PC-3 (cell line): ENCODE data around the gene ZFHX3. TPM values are rescaled to one million over a fixed set of nuclear protein-coding genes. Genes with fewer than 3 reads are reported as not detected.

Source experiments
- ATAC-seq: fragments of 200-7000 bp; cut with Tn5 transposase; 2 replicates; pipeline ENCODE4 v1.9.1; 2020; ENCODE audit warnings: mild to moderate bottlenecking, moderate library complexity
- BruUV-seq: library from RNA; stranded (reverse); fragments of 400-500 nt; replicated peaks from 2 replicates; lab custom pipeline; 2021; lab: Mats Ljungman, UMichigan
- CTCF ChIA-PET: fragments of 300-600 bp; sonication (Branson Sonifier 250); formaldehyde crosslinking; loops from one replicate; lab custom pipeline; 2022; ENCODE audit warnings: antibody characterized with exemption; lab: Charles Lee
- POLR2A ChIA-PET: fragments of 300-600 bp; sonication (Branson Sonifier 250); formaldehyde crosslinking; loops from one replicate; lab custom pipeline; 2022; ENCODE audit warnings: antibody characterized with exemption; ENCODE audit not compliant: unreplicated experiment; lab: Charles Lee
- DNase-seq: peaks from one replicate; pipeline ENCODE4 v3.0.0-alpha.2; 2015
- H2AFZ ChIP-seq: fragments of 300-600 bp; sonication (generic); 2 replicates; pipeline ENCODE4 v1.6.0; 2016; ENCODE audit warnings: antibody characterized with exemption, low read length
- H3F3A ChIP-seq: fragments of 300-600 bp; sonication (generic); one replicate; pipeline ENCODE4 v1.6.0; 2017; ENCODE audit warnings: antibody characterized with exemption, low read length, control low read depth, mild to moderate bottlenecking; ENCODE audit not compliant: unreplicated experiment
- H3K27ac ChIP-seq: fragments of 300-600 bp; sonication (generic); 2 replicates; pipeline ENCODE4 v1.5.1; 2016; ENCODE audit warnings: mild to moderate bottlenecking, low read length
- H3K27me3 ChIP-seq: fragments of 300-600 bp; sonication (generic); 2 replicates; pipeline ENCODE4 v1.6.1; 2016; ENCODE audit warnings: low read length, mixed read lengths
- H3K36me3 ChIP-seq: fragments of 300-600 bp; sonication (generic); 2 replicates; pipeline ENCODE4 v1.6.1; 2016; ENCODE audit warnings: low read depth, mixed run types, low read length, mixed read lengths
- H3K4me1 ChIP-seq: fragments of 300-600 bp; sonication (generic); 2 replicates; pipeline ENCODE4 v1.5.1; 2016; ENCODE audit warnings: low read length; ENCODE audit not compliant: insufficient read depth
- H3K4me2 ChIP-seq: fragments of 300-600 bp; sonication (generic); 2 replicates; pipeline ENCODE4 v1.6.0; 2016; ENCODE audit warnings: low read length
- H3K4me3 ChIP-seq: fragments of 300-600 bp; sonication (generic); 2 replicates; pipeline ENCODE4 v1.5.1; 2016; ENCODE audit warnings: mild to moderate bottlenecking, low read length, mixed read lengths
- H3K79me2 ChIP-seq: fragments of 300-600 bp; sonication (generic); 2 replicates; pipeline ENCODE4 v1.6.1; 2017; ENCODE audit warnings: low read length, mixed read lengths
- H3K9ac ChIP-seq: fragments of 300-600 bp; sonication (generic); 2 replicates; pipeline ENCODE4 v1.6.0; 2016; ENCODE audit warnings: mild to moderate bottlenecking, low read length
- H3K9me2 ChIP-seq: fragments of 300-600 bp; sonication (generic); replicated peaks from 2 replicates; pipeline ENCODE4 v1.6.1; 2016; ENCODE audit warnings: mixed run types, low read length, mixed read lengths
- H3K9me3 ChIP-seq: fragments of 300-600 bp; sonication (generic); 2 replicates; pipeline ENCODE4 v1.6.1; 2016; ENCODE audit warnings: low read length, mixed read lengths
- H4K20me1 ChIP-seq: fragments of 300-600 bp; sonication (generic); 2 replicates; pipeline ENCODE4 v1.6.1; 2016; ENCODE audit warnings: low read length, mixed read lengths
- CTCF ChIP-seq: fragments of 300-600 bp; sonication (generic); conservative IDR thresholded peaks from 2 replicates; pipeline ENCODE4 v1.5.1; 2017; ENCODE audit warnings: antibody characterized with exemption, low read depth, mild to moderate bottlenecking, low read length
- EZH2 ChIP-seq: fragments of 300-600 bp; sonication (generic); IDR thresholded peaks from one replicate; pipeline ENCODE4 v1.6.1; 2017; ENCODE audit warnings: antibody characterized with exemption, mild to moderate bottlenecking, low read length; ENCODE audit not compliant: unreplicated experiment
- EZH2phosphoT487 ChIP-seq: fragments of 300-600 bp; sonication (generic); IDR thresholded peaks from 2 replicates; pipeline ENCODE4 v1.6.1; 2018; ENCODE audit warnings: mild to moderate bottlenecking, antibody characterized with exemption, low read length, borderline replicate concordance
- intact Hi-C: fragments of 100-400 bp; cut with micrococcal nuclease; formaldehyde crosslinking; loops from 2 replicates; pipeline ENCODE4 v1.9.0; 2023
- total RNA-seq: library from RNA; depleted of rRNA; stranded (reverse); fragments of >200 nt; gene quantifications from 2 replicates; pipeline ENCODE4 v1.2.3, GENCODE V29; 2014

Gene ZFHX3
- total RNA-seq, 1 experiment from 2014 or later, result 3.5 TPM

GRCh38 chr16:73025151-73025855 lies 22.6 kb downstream of the ZFHX3 start:
- no TSS peak for BruUV-seq
- no peak overlapping the region for H3K9ac ChIP-seq
- intact Hi-C loops, result no loop called here
- DNase-seq, result no peak
- H3K27ac ChIP-seq, result no peak overlapping the region
- ATAC-seq, result no peak
- peaks cover 89% of the 10 kb centered on the region for H3K79me2 ChIP-seq
- peaks cover 6% of the 10 kb centered on the region for H3F3A ChIP-seq
- CTCF ChIA-PET, result no interaction called here
- H3K4me1 ChIP-seq, result peaks cover 9% of the 10 kb centered on the region
- H3K9me3 ChIP-seq, result no peaks in the 10 kb centered on the region
- no peak for TF ChIP-seq CTCF
- TF ChIP-seq EZH2phosphoT487, result no peak
- no peak for TF ChIP-seq EZH2
- H3K27me3 ChIP-seq, result no peaks in the 10 kb centered on the region
- H3K4me2 ChIP-seq, result no peak overlapping the region
- H3K9me2 ChIP-seq, result no peaks in the 10 kb centered on the region
- POLR2A ChIA-PET, result no interaction called here
- no peak overlapping the region for H2AFZ ChIP-seq
- H3K4me3 ChIP-seq, result no peak overlapping the region
- no peaks in the 10 kb centered on the region for H4K20me1 ChIP-seq
- H3K36me3 ChIP-seq, result no peaks in the 10 kb centered on the region

GRCh38 chr16:73024571-73025105 lies 23.3 kb downstream of the ZFHX3 start:
- no TSS peak for BruUV-seq

More at GRCh38 chr16:73024571-73025105, 23.3 kb downstream of the ZFHX3 start:
- no peak overlapping the region for H3K4me3 ChIP-seq
- peaks cover 9% of the 10 kb centered on the region for H3F3A ChIP-seq
- H4K20me1 ChIP-seq, result no peaks in the 10 kb centered on the region
- DNase-seq (no peak), ATAC-seq (no peak)
- no peak overlapping the region for H3K4me2 ChIP-seq
- H3K9ac ChIP-seq, result no peak overlapping the region
- CTCF ChIA-PET, result no interaction called here
- POLR2A ChIA-PET, result no interaction called here
- no peak for TF ChIP-seq EZH2
- no peak for TF ChIP-seq CTCF
- TF ChIP-seq EZH2phosphoT487, result no peak
- H3K9me3 ChIP-seq, result no peaks in the 10 kb centered on the region
- H3K27ac ChIP-seq, result no peak overlapping the region
- no peaks in the 10 kb centered on the region for H3K27me3 ChIP-seq
- peaks cover 82% of the 10 kb centered on the region for H3K79me2 ChIP-seq
- peaks cover 16% of the 10 kb centered on the region for H3K4me1 ChIP-seq
- no peak overlapping the region for H2AFZ ChIP-seq
- H3K9me2 ChIP-seq, result no peaks in the 10 kb centered on the region
- no peaks in the 10 kb centered on the region for H3K36me3 ChIP-seq
- intact Hi-C loops, result no loop called here
